D341Med (cell line): ENCODE results near the gene TSPAN32.
A peak's percentile ranks its signal among the peaks of the same experiment; 100 is the strongest.

Source experiments
- DNase-seq: peaks from one replicate; pipeline ENCODE4 v3.0.0; 2012; ENCODE audit warnings: low spot score

Gene TSPAN32

DNA sequence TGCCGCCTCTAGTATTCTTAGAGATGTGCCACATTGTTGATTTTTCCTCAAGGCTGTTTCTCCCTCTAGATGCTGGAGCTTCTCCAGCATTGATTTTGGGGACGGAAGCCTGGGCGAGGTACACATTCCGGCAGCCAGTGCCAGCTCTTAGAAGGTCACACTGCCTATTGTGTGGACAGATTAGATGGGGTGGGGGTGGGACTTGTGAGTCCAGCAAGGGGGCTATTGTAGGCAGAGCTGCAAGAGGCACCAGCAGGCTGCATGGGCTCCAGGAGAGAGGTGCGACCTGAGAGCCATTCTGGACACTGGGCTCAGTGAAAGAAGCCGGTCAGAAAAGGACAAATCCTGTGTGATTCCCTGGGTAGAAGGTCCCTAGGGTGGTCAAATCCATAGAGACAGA lies 12.5 kb upstream of the TSPAN32 start:
- no peak for DNase-seq

DNA sequence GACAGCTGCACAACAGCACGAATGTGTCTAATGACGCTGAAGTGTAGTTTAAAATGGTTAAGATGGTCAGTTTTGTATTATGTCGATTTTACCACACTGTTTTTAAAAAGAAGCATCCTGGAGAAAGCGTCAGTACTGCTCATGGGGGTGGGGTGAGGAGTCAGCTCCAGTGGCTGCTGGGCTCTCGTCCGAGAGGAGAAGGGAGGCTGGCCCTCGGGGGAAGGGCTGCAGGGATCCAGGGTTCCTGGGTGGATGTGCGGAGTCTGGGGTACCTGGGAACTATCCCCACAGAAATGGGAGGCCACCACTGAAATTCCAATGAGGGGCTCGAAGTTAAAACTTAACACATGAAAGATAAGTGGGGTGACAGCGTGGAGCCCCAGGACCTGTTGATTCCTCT lies 12.0 kb upstream of the TSPAN32 start:
- no peak for DNase-seq

DNA sequence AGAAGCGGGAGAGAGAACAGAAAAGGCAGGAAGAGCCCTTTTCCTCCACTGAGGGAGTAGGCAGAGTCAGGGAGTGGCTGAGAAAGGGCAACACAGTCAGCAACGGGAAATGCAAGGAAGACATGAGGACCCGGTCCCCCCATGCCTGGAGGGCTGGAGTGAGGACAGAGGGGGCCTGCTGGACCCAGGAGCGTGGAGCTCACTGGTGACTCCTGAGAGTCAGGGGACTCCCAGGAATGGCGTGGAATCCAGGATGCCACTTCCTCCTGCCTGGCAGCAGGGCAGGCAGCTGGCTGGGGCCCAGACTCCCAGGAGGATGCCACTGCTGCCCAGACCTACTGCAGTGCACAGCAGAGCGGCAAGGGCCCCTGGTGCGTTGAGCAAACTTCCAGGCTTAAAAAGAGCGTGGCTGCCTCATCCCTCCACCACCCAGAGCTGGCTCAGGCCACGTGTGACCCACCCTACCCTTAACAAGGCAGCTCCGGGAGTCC lies 11.4 kb upstream of the TSPAN32 start:
- no peak for DNase-seq

DNA sequence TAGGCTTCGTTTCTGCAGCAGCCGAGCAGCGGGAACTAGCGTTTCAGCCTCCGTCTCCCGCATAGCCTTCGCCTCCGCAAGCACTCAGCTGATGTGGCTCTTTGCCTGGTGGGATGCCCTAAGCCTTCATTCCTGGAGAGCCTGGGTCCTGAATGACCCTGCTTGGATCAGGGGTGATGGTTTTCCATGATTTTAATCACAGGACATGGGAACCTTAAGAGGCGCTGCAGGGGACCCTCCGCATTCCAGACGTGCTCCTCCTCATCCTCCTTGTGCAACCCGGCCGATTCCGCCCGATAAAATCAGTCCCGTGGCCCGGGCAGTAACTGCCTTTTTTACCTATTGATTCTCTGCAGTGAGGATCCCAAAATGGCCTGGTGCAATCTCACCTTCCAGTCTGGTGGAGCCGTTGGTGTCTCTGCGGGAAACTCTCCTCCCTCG lies 8.3 kb upstream of the TSPAN32 start:
- no peak for DNase-seq

DNA sequence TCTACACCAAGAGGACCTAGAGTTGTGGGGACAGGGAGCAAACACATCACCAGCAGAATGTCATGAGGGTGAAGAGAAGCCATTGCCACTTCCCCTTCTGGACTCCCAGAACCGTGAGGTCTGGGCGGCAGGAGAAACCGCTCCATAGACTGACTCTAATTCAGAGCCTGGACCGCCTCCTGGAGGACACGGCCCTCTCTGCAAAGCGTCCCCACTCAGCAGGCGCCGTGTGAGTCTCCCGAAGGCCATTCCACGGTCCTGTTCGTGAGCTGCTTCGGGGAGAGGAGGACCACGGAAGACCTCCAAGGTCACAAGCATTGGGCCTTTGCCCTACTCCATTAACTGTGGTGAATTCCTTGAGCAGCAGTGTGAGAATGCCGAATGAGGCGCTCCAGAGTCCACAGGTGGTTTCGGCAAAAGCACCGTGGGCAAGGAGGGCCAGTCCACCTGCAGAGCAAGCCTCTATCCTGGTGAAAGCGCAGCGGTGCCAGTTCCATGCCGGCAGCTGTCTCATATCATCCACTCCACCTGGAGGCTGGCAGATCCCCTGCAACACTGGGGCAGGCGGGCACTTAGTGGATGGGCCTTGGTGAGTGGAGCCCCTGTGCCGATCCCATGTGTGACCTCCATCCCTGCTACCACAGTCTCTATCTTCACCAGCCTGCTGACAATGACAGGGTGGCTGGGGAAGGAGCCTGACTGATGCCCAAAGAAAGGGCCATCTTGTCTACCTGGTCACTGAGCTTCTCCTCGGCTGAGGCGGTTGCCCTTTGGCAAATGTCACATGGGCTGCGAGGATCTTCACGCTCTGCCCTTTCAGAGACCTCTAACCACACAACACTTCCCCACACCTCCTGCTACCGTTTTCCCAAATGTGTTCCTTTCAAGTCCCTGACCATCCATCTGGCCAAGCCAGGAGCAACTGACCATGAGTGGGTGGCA lies 7.6 kb upstream of the TSPAN32 start:
- no peak for DNase-seq

DNA sequence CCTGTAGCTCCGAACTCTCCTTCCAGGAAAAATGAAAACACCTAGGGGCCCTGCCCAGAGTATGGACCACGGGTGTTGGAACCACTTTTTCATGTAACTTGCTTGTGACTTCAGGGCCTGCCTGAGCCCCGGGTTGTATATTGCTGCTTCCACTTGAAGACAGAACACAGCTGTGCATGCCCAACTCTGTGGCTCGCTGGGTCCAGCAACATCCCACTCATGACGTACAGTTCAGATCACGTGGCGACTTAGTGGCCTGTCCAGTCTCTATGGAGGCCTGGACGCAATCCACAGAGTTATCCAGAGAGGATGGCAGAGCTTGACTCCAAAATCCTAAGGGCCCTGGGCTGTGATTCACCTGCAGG lies 6.9 kb upstream of the TSPAN32 start:
- DNase-seq: no peak

DNA sequence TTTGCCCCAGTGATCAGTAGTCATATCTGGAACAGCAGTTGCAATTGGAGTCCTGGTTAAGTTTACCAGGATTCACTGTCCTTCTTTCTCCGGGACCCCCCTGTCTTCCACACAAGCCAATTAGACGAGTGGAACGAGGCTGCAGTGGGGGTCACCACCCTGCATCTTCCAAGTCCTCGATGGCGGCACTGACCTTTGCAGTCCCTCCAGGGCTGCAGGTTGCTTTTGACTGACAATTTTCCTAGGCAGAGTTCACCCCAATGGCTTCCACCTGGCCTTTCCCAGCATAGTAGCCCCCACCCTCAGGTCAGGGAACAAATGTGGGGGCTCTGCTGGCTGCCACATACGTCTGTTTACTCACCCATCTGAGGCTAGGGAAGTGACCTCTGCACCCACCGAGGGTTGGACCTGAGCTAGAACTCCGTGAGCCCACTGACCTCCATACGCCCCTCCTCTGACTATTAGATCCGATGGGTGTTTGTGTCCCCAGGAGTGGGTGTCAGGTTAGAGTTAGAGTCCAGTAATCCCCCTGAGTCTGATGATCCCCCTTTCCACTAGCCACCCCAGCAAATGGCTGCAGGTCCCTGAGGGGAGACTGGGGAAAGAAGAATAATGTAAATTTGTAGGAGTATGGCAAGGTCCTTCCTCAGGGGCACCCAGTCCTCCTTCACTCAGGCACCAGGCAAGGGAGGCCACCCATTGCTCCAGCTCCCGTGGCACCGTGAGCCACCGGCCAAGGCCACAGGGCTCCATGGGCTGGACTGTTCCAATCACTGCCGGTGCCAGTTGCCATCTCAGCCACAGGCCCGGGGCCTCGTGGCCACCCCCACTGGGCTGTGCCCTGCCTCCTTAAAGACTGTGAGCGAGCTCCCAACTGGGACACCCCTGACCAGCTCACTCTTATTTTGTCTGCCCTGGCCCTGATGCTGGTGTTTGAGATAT lies 5.6 kb upstream of the TSPAN32 start:
- DNase-seq: no peak

DNA sequence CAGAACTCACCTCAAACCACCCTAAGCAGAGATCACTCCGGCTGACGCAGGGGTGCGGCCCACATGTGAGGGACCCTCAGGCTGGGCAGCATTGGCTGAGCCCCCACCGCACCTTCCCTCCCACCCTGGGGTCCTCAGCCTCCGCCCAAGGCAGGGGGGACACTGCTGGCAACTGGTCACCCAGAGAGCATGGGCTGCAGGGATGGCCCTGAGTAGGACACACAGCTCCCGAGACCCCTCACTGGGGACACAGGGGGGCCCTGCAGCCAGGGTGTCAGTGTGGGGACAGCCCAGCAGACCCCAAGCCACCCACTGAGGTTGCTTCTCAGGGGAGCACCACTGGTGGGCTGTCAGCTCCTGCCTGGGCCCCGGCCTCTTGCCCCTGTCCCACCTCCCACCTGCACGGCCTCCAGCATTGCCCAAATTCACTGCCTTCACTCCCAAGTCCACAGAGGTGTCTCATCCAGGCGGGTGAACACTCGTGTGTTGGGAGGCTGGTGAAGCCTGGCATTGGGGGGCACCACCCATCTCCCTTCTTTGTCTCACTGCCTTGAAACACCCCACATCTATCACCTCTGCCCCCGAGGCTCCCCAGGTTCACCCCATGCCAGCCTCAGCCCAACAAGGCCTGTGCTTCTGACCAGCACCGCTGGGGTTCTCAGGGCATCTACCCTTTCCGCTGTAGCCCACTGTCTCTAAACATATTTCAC lies 4.7 kb upstream of the TSPAN32 start:
- DNase-seq: no peak

DNA sequence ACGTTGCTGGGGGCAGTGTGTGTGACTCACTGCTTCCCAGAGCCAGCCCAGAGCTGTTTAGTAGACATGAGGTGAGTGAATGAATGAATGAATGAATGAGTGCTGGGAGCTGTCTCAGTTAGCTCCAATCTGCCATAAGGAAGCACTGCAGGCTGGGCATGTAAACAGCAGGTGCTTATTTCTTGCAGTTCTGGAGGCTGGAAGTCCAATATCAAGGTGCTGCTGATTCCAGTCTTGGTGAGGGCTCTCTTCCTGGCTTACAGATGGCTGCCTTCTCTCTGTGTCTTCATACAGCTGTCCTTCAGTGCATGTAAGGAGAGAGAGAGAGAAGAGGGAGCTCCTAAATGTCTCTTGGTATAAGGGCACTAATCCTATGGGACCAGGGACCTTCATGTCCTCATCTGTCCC lies 4.2 kb upstream of the TSPAN32 start:
- no peak for DNase-seq

DNA sequence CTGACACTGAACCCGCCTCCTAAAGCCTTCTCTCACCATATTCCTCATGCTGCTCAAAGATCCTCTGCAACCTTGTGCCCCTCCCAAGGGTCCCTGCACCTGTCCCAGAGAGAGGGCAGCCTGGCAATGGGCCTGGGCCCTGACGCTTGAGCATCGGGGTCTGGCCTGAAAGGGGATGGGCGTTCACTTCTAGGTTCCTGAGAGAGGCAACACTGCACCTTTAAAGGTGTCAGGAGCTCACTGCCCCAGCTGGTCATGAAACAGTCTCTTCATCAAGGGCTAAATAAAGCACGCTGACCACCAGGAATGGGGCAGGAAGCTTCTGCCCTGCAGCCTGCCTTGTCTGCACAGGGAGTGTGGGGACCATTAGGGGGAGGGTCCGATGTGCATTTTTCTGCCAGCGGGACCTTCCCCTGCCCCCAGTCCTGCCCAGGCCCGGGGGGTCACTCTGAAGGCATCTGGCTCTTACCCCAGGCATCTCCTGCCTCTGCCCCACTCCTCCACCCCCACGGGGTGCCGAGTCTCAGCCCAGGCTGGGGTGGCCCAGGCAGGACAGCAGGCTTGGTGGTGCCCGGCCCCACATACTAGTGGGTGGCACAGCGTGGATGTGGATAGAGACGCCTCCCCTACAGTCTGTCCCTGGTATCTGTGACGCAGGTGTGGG lies 3.5 kb upstream of the TSPAN32 start:
- DNase-seq: no peak

DNA sequence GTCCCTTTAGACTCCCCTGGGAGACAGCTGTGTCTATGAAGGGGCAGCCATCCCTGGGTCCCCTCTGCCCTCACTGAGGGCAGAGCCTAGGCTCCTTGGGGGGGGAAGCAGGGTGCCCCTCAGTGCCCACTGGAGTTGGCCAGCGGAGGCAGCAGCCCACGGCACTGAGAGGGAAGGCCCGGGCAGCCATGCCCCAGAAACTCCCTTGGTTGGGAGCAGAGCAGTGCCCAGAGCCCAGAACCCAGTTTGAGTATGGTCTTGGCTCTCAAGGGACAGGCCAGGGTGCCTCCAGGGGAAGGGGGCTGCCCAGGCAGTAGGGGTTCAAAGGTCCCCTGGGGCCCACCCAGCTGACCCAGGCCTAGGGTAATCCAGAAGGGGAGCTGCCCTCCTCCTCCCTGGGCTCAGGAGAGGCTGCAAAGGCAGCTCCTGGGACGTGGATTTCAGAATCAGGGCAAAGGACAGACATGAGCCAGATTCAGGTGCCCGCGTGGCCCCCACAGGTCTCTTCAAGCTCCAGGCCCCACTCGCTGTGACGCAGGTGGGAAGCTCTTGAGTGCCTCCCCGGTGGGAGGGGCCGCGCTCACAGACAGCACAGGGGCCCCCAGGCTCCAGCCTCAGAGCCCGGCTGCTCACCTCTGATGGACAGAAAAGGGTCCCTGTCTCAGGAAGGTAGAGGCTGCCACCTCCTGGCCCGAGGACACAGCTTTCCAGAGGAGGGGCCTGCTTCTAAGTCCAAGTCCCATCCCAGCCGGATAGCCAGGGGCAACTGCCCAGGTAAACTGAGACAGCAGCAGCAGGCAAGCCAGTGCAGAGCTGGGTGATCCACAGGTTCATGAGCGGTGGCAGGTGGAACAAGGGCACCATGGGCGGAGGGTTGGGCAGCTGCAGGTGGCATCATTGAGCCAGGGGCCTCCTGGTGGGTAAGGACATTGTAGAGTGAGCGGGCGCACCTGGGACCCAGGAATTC lies 2.7 kb upstream of the TSPAN32 start:
- DNase-seq: no peak

DNA sequence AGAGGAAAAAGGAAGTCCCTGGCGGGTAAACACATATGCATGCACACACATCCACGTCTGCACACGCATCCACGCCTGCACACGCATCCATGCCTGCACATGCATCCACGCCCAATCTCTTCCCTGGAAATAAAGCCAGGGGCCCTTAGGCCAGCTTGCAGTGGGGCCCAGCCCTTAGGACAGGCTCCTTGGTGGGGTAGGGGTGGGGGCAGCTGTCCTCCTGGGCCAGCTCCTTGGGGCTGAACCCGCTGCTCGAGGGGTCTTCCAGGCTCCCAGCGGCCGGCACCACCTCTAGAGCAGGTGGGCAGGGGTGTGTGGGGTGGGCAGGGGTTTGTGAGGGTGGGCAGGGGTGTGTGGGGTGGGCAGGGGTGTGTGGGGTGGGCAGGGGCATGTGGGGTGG lies 2.0 kb upstream of the TSPAN32 start:
- DNase-seq: no peak

DNA sequence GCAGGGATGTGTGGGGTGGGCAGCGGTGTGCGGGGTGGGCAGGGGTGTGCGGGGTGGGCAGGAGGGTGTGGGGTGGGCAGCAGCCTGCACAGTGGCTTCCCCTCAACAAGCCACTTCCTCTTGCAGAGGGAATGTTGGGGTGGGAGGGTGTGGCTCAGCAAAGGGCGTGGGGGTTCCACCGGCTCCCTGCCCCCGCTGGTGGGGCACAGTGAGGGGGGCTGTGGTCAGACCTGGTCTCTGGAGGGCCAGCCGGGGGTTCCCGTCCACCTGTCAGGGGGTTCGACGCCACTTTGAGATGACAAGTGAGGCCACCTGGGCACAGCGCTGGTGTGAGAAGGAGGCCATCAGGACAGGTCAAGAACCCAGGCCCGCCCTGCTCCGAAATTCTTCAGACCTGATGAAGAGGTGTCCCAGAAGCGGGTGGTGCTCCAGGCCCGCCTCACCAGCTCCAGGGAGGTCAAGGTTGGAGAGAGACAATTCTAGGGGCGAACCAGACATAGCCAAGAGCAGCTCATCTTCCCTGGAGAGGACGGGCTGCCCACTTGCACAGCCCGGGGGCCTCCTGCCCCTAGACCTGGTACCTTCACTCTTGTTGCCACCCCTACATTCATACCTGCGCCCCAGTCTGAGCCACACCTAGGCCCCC lies 1.4 kb upstream of the TSPAN32 start:
- no peak for DNase-seq

DNA sequence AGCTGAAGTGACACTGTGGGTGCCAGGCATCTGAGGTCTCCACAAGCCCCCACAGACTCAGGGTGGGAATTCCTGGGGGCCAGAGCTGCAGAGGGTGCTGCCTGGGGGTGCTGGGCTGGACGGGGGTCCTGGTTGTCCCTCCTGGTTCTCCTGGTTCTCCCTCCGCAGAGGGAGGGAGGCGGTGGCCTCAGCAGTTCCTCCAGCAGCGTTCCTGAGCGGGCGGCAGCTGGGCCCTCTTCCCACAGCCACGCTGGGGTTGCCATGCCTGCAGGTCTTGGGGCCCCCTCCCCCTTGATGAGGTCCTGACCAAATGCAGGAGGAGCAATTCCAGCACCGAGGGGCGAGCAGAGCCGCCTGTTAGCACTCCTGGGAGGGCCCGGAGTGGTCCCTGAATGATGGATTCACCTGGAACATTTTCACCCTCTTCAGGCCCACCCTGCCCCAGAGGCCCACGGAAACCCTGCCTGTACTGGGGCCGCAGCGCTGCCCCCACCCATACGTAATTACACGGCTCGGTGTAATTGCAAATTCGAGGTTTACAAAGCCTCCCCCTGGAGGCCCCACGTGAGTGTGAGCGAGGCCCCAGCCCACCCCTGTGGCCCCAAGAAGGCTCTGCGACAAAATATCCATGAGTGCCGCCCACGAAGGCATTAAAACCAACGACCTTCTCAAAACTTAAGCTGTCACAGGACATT lies 730 bp upstream of the TSPAN32 start:
- peak; percentile 12 for DNase-seq

DNA sequence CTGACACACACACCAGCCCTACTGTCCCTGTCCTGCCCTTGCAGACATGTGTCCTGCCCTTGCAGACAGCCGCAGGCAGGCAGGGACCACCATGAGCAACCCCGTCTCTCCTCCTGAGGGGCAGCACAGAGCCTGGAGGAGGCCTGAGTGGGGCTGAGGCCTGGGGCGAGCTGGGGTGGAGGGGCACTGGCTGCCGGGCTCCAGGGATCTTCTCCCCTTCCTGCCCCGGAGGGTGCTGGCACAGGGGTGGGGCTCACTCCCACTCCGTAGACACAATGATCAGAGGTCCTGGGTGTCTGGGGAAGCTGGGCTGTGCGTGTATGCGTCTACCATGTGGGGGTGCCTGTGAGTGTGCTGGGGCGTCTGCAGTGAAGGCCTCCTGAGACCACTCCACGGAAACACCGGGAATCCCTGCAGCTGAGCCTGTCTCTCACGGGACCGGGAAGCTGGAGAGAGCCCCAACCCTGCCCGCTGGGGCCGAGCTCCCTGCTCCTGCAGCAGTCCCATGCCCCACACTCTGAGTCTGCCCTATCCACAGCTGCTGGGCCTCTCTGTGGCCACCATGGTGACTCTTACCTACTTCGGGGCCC lies 588 bp downstream of the TSPAN32 start:
- DNase-seq: peak; percentile 35

DNA sequence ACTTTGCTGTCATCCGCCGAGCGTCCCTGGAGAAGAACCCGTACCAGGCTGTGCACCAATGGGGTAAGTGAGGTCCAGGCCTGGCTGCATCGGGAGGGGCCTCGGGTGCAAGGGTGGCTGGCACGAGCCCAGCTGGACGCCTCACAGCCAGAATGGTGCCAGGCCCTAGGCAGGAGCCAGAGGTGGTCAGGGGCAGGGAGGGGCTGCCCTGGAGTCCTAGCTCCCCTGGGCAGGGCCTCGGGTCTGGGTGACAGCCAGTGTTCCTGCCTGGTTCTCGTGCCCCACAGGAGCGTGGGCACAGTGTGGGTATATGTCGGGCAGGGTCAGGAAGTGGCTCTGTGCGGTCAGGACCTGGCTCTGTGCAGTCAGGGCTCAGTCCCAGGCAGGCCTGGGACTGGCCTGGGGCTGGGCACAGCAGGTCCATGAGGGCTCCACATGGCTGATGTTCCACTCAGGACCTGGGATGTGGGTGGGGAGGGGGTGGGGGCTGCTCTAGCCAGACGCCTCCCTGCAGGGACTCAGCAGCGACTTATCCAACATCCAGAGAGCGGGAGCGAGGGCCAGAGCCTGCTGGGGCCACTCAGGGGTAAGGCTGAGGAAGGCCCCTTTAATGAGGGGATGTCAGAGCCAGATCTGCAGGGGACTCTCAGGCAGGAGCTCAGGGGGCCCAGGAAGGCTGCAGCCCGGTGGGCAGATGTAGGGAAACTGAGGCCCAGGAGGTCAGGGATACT lies 1.2 kb downstream of the TSPAN32 start:
- peak; percentile 12 for DNase-seq

DNA sequence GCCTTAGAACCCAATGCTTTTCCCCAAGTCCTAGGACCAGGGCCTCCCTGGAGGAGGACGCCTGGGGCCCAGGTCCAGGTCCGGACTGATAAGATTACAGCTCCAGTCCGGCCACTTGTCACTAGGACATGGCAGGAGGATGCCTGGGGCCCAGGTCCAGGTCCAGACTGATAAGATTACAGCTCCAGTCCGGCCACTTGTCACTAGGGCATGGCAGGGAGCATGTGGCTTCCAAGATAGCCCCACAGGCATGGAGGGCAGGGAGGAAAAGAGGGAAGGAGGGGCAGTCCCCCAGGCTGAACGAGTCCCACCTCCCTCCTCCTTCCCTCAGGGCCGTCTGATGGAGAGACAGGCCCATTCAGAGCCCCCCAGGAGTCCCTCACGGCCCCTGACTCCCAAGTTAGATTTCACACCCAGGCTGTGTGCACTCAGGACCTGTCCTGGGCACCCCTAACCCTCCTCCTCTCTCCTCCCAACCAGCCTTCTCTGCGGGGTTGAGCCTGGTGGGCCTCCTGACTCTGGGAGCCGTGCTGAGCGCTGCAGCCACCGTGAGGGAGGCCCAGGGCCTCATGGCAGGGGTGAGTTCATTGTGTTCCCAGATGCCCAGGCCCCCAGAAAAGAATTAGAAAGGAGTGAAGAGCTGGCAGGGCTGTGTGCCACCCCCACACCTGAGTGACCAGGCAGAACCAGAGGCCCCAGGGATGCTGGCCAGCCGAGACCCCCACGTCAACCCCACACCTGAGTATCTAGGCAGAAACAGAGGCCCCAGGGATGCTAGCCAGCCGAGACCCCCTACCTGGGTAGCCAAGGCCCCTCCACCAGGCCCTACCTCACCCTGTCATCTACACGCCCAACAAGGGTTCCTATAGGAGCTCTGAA lies 2.1 kb downstream of the TSPAN32 start:
- DNase-seq: peak; percentile 9
